ENCODE measurements around the gene PWWP2A. TPM values are rescaled to one million over a fixed set of nuclear protein-coding genes. Genes with fewer than 3 reads are reported as not detected.

PWWP2A gene
- total RNA-seq, 1 experiment from 2014 or later: 66.7 TPM

DNA sequence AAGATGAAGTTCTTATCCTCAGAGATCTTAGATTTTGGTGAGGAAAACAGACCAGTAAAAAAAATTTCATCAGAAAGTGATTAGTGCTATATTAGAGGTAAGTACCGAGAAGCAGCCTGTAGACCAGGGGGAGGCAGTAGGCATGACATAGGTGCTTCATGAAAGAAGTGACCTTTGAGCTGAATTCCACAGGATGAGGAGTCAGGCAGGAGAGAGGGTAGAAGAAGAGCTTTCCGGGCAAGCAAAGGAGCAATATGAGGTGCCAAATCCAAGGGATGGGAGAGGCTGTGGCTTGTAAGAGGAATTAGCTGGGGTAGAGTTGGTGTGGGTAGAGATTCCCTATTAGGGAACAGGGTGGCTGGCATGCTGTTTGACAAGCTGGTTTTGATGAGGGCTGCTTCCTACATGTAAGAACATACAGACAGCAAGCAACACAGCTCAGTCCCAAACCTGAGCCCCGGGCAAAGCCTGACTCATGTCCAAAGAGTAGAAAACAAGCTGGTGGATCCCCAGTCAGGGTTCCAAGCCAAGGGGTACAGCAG is 48.4 kb upstream of the PWWP2A start:
- Histone ChIP-seq H3K18ac (ENCODE audit: insufficient read length, low read depth, low read length) (peak overlapping the region; percentile 72), H3K79me2 (ENCODE audit: insufficient read depth, low read length) (no peaks in the 10 kb centered on the region), H2BK15ac (ENCODE audit: low read depth, low read length) (no peak overlapping the region), H3K4ac (ENCODE audit: low read depth, low read length) (peak overlapping the region; percentile 5; the same call in 1 of the 2 replicates), H3K9ac (ENCODE audit: extremely low read depth, insufficient read length, low read length) (no peak overlapping the region), H3K9me3 (ENCODE audit: control insufficient read depth, low read depth, low read length) (no peaks in the 10 kb centered on the region), H3K79me1 (ENCODE audit: insufficient read depth, low read depth, low read length, poor library complexity, severe bottlenecking) (no peaks in the 10 kb centered on the region), H4K8ac (replicated peaks; ENCODE audit: insufficient read length, low read depth, low read length) (no peak overlapping the region), H4K5ac (ENCODE audit: insufficient read length, low read depth, low read length) (no peak overlapping the region), H2AFZ (ENCODE audit: low read length) (no peak overlapping the region), H3K23ac (ENCODE audit: insufficient read length, low read depth, low read length) (no peak overlapping the region), H4K20me1 (ENCODE audit: control insufficient read depth, insufficient read depth, insufficient read length) (no peaks in the 10 kb centered on the region), H3T11ph (ENCODE audit: low read length) (no peak overlapping the region), H2BK12ac (ENCODE audit: insufficient read length, low read depth, low read length) (peak overlapping the region; percentile 25), H3K56ac (ENCODE audit: insufficient read length, low read depth, low read length) (no peak overlapping the region), H3K23me2 (ENCODE audit: insufficient read length, low read depth, low read length, poor library complexity, severe bottlenecking) (no peaks in the 10 kb centered on the region), H3K14ac (ENCODE audit: insufficient read depth, low read length) (peak overlapping the region; percentile 33), H3K4me1 (ENCODE audit: insufficient read depth, low read length) (peaks cover 17% of the 10 kb centered on the region; the same call in 1 of the 2 replicates), H4K91ac (ENCODE audit: insufficient read length, low read depth, low read length) (peak overlapping the region; percentile 93), H2BK120ac (ENCODE audit: low read depth, low read length, poor library complexity, severe bottlenecking) (peak overlapping the region; percentile 39), H2BK20ac (ENCODE audit: low read depth, low read length, poor library complexity, severe bottlenecking) (no peak overlapping the region), H2AK5ac (ENCODE audit: insufficient read length, low read length) (peak overlapping the region; percentile 26), H3K27ac (ENCODE audit: insufficient read length, low read depth, low read length) (peak overlapping the region; percentile 99), H3K4me2 (ENCODE audit: insufficient read depth, insufficient read length, low read length) (no peak overlapping the region), H2BK5ac (ENCODE audit: insufficient read length, low read length) (peak overlapping the region; percentile 37), H3K27me3 (ENCODE audit: insufficient read depth, low read length) (no peaks in the 10 kb centered on the region)
- no CpG with 5 or more reads among the region's 3 CpGs for whole genome bisulfite sequencing (ENCODE audit: extremely low coverage, insufficient read length, low lambda C conversion rate)
- no peak for DNase-seq
- peak overlapping the region in 1 of 2 experiments; percentile 34; a peak in 1 of 5 replicates for H3K4me3 Mint-ChIP-seq
- peaks cover 60 to 65% of the 10 kb centered on the region in 2 experiments for H3K4me1 Mint-ChIP-seq
- H3K36me3 Mint-ChIP-seq (ENCODE audit: insufficient read depth in 1 of 3, low read depth in 3 of 3): no peaks in the 10 kb centered on the region; a peak in 2 of 7 replicates
- no peak for TF ChIP-seq CTCF (conservative IDR thresholded peaks at IDR 0.05)
- H3K27ac Mint-ChIP-seq: peak overlapping the region; percentile 98 to 100 (median 99)
- H3K27me3 Mint-ChIP-seq (ENCODE audit: low read depth): no peaks in the 10 kb centered on the region
- H3K9me3 Mint-ChIP-seq: no peaks in the 10 kb centered on the region; a peak in 1 of 5 replicates
